Stimulated activated naive CD8-positive, alpha-beta T cell treated with anti-CD3 and anti-CD28 coated beads, Interleukin-15, Interleukin-2, amounts not matched to agents 100 ng/mL and 50 ng/mL, for 24 hours (primary cell): ENCODE results near the gene FN3KRP.
"Not testable (repeated sequence)": the region's sequence is repeated elsewhere in the genome, so short reads cannot be mapped to it uniquely, and the experiment has no call there.

Experiments used
- H3K27ac Mint-ChIP-seq: one replicate; pipeline ENCODE4 v1.8.0; 2021; ENCODE audit warnings: mild to moderate bottlenecking, mixed read lengths
- H3K27me3 Mint-ChIP-seq: one replicate; pipeline ENCODE4 v1.8.0; 2021; ENCODE audit warnings: mixed read lengths
- H3K36me3 Mint-ChIP-seq: one replicate; pipeline ENCODE4 v1.8.0; 2021; ENCODE audit warnings: low read depth, mixed read lengths
- H3K4me1 Mint-ChIP-seq: one replicate; pipeline ENCODE4 v1.8.0; 2021; ENCODE audit warnings: low read depth, mixed read lengths
- H3K4me3 Mint-ChIP-seq: one replicate; pipeline ENCODE4 v1.8.0; 2021; ENCODE audit warnings: mild to moderate bottlenecking, mixed read lengths
- H3K9me3 Mint-ChIP-seq: one replicate; pipeline ENCODE4 v1.8.0; 2021; ENCODE audit warnings: mixed read lengths

Gene FN3KRP

DNA sequence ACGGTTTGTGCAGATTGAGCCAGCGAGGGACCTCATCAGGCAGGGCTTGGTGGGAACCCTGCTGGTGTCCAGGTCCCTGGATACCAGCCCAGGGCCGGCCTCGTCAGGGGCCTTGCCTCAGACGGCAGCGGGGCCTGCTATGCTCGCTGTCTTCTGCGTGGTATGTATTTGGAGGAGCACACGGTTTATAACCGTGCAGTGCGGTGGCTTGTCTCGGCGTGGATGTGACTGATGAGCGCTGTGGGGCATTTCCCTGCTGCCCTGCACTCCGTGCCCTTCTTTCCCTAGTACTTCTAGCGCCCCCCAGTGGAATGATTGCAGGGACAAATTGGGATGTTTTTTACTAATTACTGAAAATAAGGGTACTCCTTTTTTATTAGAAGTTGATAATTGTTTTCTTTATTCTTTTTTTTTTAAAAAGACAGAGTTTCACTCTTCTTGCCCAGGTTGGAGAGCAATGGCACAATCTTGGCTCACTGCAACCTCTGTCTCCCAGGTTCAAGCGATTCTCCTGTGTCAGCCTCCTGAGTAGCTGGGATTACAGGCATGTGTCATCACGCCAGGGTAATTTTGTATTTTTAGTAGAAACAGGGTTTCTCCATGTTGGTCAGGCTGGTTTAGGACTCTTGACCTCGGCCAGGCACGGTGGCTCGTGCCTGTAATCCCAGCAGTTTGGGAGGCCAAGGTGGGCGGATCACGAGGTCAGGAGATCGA lies 50.7 kb downstream of the FN3KRP start:
- peaks cover 4% of the 10 kb centered on the region for H3K4me1 Mint-ChIP-seq
- peaks cover 69% of the 10 kb centered on the region for H3K36me3 Mint-ChIP-seq
- H3K4me3 Mint-ChIP-seq: no peak overlapping the region
- H3K27me3 Mint-ChIP-seq: no peaks in the 10 kb centered on the region
- H3K27ac Mint-ChIP-seq: no peak overlapping the region
- H3K9me3 Mint-ChIP-seq: no peaks in the 10 kb centered on the region

DNA sequence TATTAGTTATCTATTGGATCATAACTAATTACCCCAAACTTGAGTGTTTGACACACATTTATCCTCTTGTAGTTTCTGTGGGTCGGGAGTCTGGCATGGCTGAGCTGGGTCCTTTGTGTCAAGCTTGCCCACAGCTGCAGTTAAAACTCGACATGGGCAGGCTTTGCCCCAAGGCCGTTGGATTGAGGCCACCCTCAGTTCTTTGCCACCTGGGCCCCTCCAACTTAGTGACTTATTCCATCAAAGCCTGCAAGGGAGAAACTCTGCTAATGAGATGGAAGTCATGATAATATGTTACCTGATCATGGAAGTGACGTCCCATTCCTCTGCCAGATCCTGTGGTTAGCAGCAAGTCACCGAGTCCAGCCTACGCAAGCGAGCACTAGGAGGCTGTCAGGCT lies 52.5 kb downstream of the FN3KRP start:
- Mint-ChIP-seq H3K4me1 (peaks cover 7% of the 10 kb centered on the region), H3K36me3 (peaks cover 63% of the 10 kb centered on the region), H3K4me3 (no peak overlapping the region)

DNA sequence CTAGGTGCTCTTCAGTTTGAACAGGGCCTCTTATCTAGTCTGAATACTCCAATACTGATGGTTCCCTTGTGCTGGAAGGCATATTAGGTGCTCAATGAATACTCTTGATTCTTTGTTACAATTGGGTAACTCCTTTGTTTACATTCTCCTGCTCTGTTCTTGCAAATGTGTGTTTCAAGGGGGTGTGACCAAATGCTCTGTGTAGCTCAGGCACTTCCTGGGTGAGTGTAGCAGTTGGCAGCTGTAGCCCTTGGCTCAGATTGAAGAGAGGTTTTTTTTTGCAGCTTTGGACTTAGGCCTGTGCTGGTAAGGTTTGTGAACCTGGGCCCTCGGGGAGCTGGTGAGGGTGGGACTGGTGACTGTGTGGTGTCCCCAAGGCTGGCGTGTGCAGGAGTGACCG lies 55.5 kb downstream of the FN3KRP start:
- Mint-ChIP-seq H3K36me3 (peaks cover 50% of the 10 kb centered on the region), H3K9me3 (no peaks in the 10 kb centered on the region), H3K4me3 (no peak overlapping the region), H3K27me3 (no peaks in the 10 kb centered on the region), H3K4me1 (peaks cover 26% of the 10 kb centered on the region), H3K27ac (no peak overlapping the region)

More for the DNA sequence above, 52.5 kb downstream of the FN3KRP start:
- no peaks in the 10 kb centered on the region for H3K27me3 Mint-ChIP-seq
- no peak overlapping the region for H3K27ac Mint-ChIP-seq
- no peaks in the 10 kb centered on the region for H3K9me3 Mint-ChIP-seq

GRCh38 chr17:82774456-82774855 lies 58.0 kb downstream of the FN3KRP start:
- not testable (repeated sequence) for H3K9me3 Mint-ChIP-seq, H3K27me3 Mint-ChIP-seq, H3K27ac Mint-ChIP-seq, H3K4me3 Mint-ChIP-seq
- H3K4me1 Mint-ChIP-seq: peaks cover 26% of the 10 kb centered on the region
- H3K36me3 Mint-ChIP-seq: peaks cover 34% of the 10 kb centered on the region

DNA sequence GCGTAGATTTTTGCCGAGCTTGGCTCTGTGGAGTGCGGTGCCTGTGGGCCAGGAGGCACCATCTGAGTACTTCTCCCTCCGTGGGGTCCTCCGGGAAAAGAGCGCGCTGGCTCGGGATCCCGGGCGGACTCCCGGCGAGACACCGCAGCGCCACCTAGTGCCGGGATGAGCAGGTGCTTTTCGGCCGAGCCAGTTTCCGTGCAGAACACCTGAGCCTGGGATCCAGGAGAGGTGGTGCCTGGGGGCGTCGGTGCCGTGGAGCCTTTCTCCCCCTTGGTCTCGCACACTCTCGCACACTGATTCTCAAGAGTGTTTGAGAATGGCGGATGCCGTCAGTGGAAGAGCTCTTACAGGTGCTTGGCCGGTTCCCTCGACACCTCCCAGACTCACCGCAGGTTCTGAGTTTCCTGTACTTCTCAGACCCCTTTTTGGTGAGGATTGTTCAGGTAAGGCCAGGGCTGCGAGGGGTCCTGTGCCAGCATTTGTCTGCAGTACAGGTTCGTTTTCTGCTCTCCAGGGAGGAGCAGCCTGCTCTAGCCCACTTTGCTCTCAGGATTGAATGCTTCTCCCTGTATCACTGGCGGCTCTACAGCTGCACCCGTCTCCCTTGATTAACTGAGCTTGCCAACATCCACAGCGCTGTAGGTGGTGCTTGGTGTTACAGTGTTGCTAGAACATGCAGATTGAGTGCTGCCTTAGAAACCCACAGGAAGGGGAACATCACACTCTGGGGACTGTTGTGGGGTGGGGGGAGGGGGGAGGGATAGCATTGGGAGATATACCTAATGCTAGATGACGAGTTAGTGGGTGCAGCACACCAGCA lies 58.7 kb downstream of the FN3KRP start:
- no peak overlapping the region for H3K4me3 Mint-ChIP-seq

GRCh38 chr17:82776454-82776853 lies 59.9 kb downstream of the FN3KRP start:
- H3K9me3 Mint-ChIP-seq: no peaks in the 10 kb centered on the region
- no peaks in the 10 kb centered on the region for H3K27me3 Mint-ChIP-seq
- no peak overlapping the region for H3K4me3 Mint-ChIP-seq
- peaks cover 23% of the 10 kb centered on the region for H3K36me3 Mint-ChIP-seq
- H3K27ac Mint-ChIP-seq: no peak overlapping the region
- H3K4me1 Mint-ChIP-seq: peaks cover 26% of the 10 kb centered on the region

More for the DNA sequence above, 58.7 kb downstream of the FN3KRP start:
- Mint-ChIP-seq H3K4me1 (peaks cover 26% of the 10 kb centered on the region), H3K36me3 (peaks cover 28% of the 10 kb centered on the region), H3K27me3 (no peaks in the 10 kb centered on the region), H3K27ac (no peak overlapping the region), H3K9me3 (no peaks in the 10 kb centered on the region)
